K562 (cell line): ENCODE measurements around the gene BUB3. TPM values are rescaled to one million over a fixed set of nuclear protein-coding genes. Genes with fewer than 3 reads are reported as not detected.

Experiments
- ASH1L ChIP-seq: fragments of 450-650 bp; IDR thresholded peaks from 2 replicates; pipeline ENCODE4 v1.6.1; 2018; ENCODE audit warnings: borderline replicate concordance, mild to moderate bottlenecking, low read depth; ENCODE audit not compliant: partially characterized antibody
- CHD1 ChIP-seq: fragments of 200-600 bp; sonication (generic); IDR thresholded peaks from one replicate; pipeline ENCODE4 v1.6.1; 2012; ENCODE audit warnings: mild to moderate bottlenecking, moderate library complexity, low read length, inconsistent platforms
- EP400 ChIP-seq: fragments of 450-650 bp; IDR thresholded peaks from 2 replicates; pipeline ENCODE4 v1.6.1; 2017; ENCODE audit warnings: antibody characterized with exemption, mild to moderate bottlenecking, moderate library complexity
- EZH2 ChIP-seq: IDR thresholded peaks from 2 replicates; pipeline ENCODE4 v1.6.1; 2012; ENCODE audit warnings: low read depth, mild to moderate bottlenecking, inconsistent platforms, low read length, borderline replicate concordance
- ILF3 ChIP-seq: fragments of 450-650 bp; IDR thresholded peaks from 2 replicates; pipeline ENCODE4 v1.6.1; 2018; ENCODE audit warnings: antibody characterized with exemption, mild to moderate bottlenecking, moderate library complexity, borderline replicate concordance
- MEF2A ChIP-seq: IDR thresholded peaks from 2 replicates; pipeline ENCODE4 v1.6.1; 2011; ENCODE audit warnings: low read depth, mild to moderate bottlenecking, low read length, moderate library complexity; ENCODE audit not compliant: control insufficient read depth
- NCOA2 ChIP-seq, 2 experiments: fragments of 450-650 bp; IDR thresholded peaks; 2 replicates each; pipeline ENCODE4 v1.6.1; 2018; ENCODE audit warnings: mild to moderate bottlenecking in 2 of 2, moderate library complexity in 1 of 2; ENCODE audit not compliant: partially characterized antibody in 2 of 2
- PHF21A ChIP-seq: fragments of 450-650 bp; IDR thresholded peaks from 2 replicates; pipeline ENCODE4 v1.6.1; 2017; ENCODE audit warnings: low read depth, borderline replicate concordance
- RFX1 ChIP-seq: fragments of 450-650 bp; IDR thresholded peaks from 2 replicates; pipeline ENCODE4 v1.6.1; 2016; ENCODE audit warnings: mild to moderate bottlenecking, moderate library complexity
- ZNF584 ChIP-seq: fragments of 200-800 bp; sonication (Bioruptor generic); IDR thresholded peaks from 2 replicates; pipeline ENCODE4 v1.6.1; 2016; ENCODE audit warnings: low read depth, mild to moderate bottlenecking, missing genetic modification characterization, missing compliant biosample characterization
- polyA plus RNA-seq, 8 experiments: library from polyadenylated mRNA; depleted of rRNA in 4 of 8; stranded (reverse) in 5 of 8; unstranded in 3 of 8; fragments of >200 nt; fragmentation: Nextera tagmentation in 2 of 8; fragmentation: Illumina TruSeq in 1 of 8; extraction: Ambion mirVana in 2 of 8; extraction: Trizol in 1 of 8; gene quantifications; 2 replicates each; pipeline versions ENCODE4 v1.2.1 to v1.2.3, GENCODE V29; 2011 to 2014; ENCODE audit warnings: inconsistent platforms in 1 of 8, missing spikeins in 1 of 8
- total RNA-seq, 7 experiments: library from RNA; depleted of rRNA in 6 of 7; stranded (reverse); fragments of >200 nt in 6 of 7; fragmentation: Illumina TruSeq in 2 of 7; extraction: Trizol in 2 of 7; gene quantifications; 2 replicates each; pipeline versions ENCODE4 v1.2.1 to v1.2.3, GENCODE V29; 2011 to 2021; ENCODE audit warnings: low replicate concordance in 1 of 7
- TF ChIP-seq, protein P1 (sequence below): fragments of 250-450 bp; sonication (Bioruptor Pico); IDR thresholded peaks from 2 replicates; pipeline ENCODE4 v1.4.0; 2020
- TF ChIP-seq, protein P2 (sequence below), 2 experiments: IDR thresholded peaks; 2 replicates each; pipeline ENCODE4 v1.6.1; 2011; ENCODE audit warnings: borderline replicate concordance in 1 of 2, control low read depth in 1 of 2, low read depth in 1 of 2, low read length in 1 of 2, mild to moderate bottlenecking in 1 of 2, mixed read lengths in 1 of 2, moderate library complexity in 1 of 2; ENCODE audit not compliant: insufficient read depth in 1 of 2, insufficient read length in 1 of 2, poor library complexity in 1 of 2, severe bottlenecking in 1 of 2; ENCODE audit errors: extremely low read depth in 1 of 2
- TF ChIP-seq, protein P3 (sequence below): fragments of 250-450 bp; sonication (Bioruptor Pico); IDR thresholded peaks from 2 replicates; pipeline ENCODE4 v1.4.0; 2020; ENCODE audit warnings: mild to moderate bottlenecking, moderate library complexity
- TF ChIP-seq, protein P4 (sequence below), 2 experiments: fragments of 450-650 bp; IDR thresholded peaks; 2 replicates each; pipeline ENCODE4 v1.6.1; 2016; ENCODE audit warnings: mild to moderate bottlenecking in 2 of 2, borderline replicate concordance in 1 of 2, low read depth in 1 of 2, moderate library complexity in 1 of 2

The BUB3 gene
- total and polyA plus RNA-seq, 9 of the 15 experiments (the other 6 are each of a cell fraction or from before 2014, with no cell fraction given): 167 to 761 (median 225) TPM

DNA sequence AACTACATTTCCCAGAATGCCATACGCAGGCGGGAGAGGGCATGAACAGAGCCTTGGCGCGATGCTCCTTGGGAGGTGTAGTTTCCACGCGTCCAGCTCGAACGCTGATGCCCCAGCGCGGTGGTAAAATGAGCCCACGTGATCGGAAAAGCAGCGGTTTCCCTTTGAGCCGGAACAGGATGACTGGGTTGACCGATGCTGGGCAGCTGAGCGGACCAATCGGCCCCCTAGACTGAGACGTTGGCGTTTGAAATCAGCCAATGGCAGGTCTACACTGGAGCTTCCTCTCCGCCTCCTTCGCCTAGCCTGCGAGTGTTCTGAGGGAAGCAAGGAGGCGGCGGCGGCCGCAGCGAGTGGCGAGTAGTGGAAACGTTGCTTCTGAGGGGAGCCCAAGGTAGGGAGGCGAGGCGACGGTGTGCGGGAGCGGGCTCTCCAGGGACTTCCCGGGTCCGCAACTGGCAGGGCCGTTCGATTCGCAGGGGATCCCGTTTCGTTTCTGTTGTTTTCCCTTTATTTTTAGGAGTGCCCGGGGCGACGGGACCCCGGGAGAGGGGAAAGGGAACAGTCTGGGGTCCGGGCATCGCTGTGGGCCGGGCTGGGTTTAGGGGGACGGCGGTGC lies at the start of gene BUB3 (continued):
- TF ChIP-seq, protein P1, sequence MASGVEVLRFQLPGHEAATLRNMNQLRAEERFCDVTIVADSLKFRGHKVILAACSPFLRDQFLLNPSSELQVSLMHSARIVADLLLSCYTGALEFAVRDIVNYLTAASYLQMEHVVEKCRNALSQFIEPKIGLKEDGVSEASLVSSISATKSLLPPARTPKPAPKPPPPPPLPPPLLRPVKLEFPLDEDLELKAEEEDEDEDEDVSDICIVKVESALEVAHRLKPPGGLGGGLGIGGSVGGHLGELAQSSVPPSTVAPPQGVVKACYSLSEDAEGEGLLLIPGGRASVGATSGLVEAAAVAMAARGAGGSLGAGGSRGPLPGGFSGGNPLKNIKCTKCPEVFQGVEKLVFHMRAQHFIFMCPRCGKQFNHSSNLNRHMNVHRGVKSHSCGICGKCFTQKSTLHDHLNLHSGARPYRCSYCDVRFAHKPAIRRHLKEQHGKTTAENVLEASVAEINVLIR (CRISPR knock-in tag): 0 out of 2 replicates have a peak, but pooled peaks have one; percentile 6
- TF ChIP-seq PHF21A (no peak), EZH2 (no peak), ILF3 (no peak), EP400 (peak; percentile 87), NCOA2 (IDR thresholded peaks at IDR 0.05; ENCODE audit: partially characterized antibody in 2 of 2) (no peak), CHD1 (no peak), MEF2A (no peak), RFX1 (no peak), ZNF584 (peak; percentile 36; the same call in 1 of the 2 replicates), ASH1L (peak; percentile 86)
- TF ChIP-seq, protein P2, sequence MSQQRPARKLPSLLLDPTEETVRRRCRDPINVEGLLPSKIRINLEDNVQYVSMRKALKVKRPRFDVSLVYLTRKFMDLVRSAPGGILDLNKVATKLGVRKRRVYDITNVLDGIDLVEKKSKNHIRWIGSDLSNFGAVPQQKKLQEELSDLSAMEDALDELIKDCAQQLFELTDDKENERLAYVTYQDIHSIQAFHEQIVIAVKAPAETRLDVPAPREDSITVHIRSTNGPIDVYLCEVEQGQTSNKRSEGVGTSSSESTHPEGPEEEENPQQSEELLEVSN (IDR thresholded peaks at IDR 0.05; ENCODE audit: borderline replicate concordance in 1 of 2, extremely low read depth in 1 of 2, insufficient read depth in 1 of 2, insufficient read length in 1 of 2, low read depth in 1 of 2, low read length in 1 of 2, poor library complexity in 1 of 2, severe bottlenecking in 1 of 2): peak in 1 of 2 experiments; percentile 23
- TF ChIP-seq, protein P3, sequence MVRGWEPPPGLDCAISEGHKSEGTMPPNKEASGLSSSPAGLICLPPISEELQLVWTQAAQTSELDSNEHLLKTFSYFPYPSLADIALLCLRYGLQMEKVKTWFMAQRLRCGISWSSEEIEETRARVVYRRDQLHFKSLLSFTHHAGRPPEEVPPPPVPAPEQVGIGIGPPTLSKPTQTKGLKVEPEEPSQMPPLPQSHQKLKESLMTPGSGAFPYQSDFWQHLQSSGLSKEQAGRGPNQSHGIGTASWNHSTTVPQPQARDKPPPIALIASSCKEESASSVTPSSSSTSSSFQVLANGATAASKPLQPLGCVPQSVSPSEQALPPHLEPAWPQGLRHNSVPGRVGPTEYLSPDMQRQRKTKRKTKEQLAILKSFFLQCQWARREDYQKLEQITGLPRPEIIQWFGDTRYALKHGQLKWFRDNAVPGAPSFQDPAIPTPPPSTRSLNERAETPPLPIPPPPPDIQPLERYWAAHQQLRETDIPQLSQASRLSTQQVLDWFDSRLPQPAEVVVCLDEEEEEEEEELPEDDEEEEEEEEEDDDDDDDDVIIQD: no peak
- TF ChIP-seq, protein P4, sequence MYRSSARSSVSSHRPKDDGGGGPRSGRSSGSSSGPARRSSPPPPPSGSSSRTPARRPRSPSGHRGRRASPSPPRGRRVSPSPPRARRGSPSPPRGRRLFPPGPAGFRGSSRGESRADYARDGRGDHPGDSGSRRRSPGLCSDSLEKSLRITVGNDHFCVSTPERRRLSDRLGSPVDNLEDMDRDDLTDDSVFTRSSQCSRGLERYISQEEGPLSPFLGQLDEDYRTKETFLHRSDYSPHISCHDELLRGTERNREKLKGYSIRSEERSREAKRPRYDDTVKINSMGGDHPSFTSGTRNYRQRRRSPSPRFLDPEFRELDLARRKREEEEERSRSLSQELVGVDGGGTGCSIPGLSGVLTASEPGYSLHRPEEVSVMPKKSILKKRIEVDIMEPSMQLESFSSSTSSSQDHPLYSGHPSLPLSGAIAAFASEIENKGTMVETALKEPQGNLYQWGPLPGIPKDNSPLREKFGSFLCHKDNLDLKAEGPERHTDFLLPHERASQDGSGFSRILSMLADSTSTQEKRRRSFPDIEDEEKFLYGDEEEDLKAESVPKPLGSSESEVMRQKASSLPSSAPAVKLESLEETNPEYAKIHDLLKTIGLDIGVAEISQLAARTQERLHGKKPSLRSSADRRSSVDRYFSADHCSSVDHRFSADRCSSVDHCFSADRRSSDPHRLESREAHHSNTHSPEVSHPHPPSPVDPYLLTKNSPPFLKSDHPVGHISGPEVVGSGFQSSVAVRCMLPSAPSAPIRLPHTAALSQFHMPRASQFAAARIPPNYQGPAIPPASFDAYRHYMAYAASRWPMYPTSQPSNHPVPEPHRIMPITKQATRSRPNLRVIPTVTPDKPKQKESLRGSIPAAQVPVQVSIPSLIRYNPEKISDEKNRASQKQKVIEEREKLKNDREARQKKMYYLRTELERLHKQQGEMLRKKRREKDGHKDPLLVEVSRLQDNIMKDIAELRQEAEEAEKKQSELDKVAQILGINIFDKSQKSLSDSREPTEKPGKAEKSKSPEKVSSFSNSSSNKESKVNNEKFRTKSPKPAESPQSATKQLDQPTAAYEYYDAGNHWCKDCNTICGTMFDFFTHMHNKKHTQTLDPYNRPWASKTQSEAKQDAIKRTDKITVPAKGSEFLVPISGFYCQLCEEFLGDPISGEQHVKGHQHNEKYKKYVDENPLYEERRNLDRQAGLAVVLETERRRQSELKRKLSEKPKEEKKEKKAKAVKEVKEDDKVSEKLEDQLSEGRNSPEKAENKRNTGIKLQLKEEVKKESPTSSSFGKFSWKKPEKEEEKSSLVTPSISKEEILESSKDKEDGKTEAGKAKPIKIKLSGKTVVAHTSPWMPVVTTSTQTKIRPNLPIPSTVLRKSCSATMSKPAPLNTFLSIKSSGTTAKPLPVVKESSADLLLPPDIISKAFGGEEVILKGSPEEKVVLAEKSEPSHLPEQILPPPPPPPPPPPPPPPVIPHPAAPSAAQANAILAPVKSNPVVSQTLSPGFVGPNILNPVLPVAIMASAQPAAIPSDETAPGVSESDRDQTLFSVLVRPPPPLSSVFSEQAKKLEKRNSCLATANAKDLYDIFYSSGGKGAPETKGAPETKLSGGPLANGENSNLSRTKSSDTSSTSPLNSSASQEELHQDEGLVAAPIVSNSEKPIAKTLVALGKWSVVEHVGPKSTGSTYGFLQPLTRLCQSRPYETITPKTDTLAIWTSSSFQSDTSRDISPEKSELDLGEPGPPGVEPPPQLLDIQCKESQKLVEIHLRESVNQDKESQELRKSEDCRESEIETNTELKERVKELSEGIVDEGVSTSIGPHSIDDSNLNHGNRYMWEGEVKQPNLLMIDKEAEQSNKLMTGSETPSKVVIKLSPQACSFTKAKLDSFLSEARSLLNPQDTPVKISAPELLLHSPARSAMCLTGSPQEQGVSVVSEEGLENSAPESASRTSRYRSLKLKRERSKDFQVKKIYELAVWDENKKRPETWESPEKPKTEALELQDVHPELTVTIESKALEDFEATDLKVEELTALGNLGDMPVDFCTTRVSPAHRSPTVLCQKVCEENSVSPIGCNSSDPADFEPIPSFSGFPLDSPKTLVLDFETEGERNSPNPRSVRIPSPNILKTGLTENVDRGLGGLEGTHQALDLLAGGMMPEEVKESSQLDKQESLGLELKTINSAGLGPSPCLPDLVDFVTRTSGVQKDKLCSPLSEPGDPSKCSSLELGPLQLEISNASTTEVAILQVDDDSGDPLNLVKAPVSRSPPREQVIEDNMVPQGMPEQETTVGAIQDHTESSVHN (IDR thresholded peaks at IDR 0.05; ENCODE audit: borderline replicate concordance in 1 of 2, low read depth in 1 of 2): no peak
